HEK293T (cell line): ENCODE data around the gene SPTBN4.
"Not testable (repeated sequence)": the region's sequence is repeated elsewhere in the genome, so short reads cannot be mapped to it uniquely, and the experiment has no call there.

Experiments
- CTCF ChIA-PET: fragments of 350-600 bp; formaldehyde crosslinking; extraction: SDS; loops from one replicate; lab custom pipeline; 2021; ENCODE audit warnings: antibody characterized with exemption, inconsistent platforms; lab: Yijun Ruan, JAX
- POLR2A ChIA-PET: fragments of 350-600 bp; formaldehyde crosslinking; extraction: SDS; loops from one replicate; lab custom pipeline; 2020; ENCODE audit warnings: antibody characterized with exemption, inconsistent platforms; lab: Yijun Ruan, JAX
- DNase-seq: peaks from one replicate; pipeline ENCODE4 v3.0.0; 2012; ENCODE audit warnings: mixed read lengths; ENCODE audit errors: extremely low spot score
- ARNT ChIP-seq: fragments of 450-650 bp; IDR thresholded peaks from 2 replicates; pipeline ENCODE4 v1.6.1; 2017; ENCODE audit warnings: mild to moderate bottlenecking
- BHLHE40 ChIP-seq: fragments of 450-650 bp; IDR thresholded peaks from 2 replicates; pipeline ENCODE4 v1.6.1; 2016; ENCODE audit warnings: mild to moderate bottlenecking, moderate library complexity, borderline replicate concordance
- CTBP1 ChIP-seq: fragments of 450-650 bp; IDR thresholded peaks from 2 replicates; pipeline ENCODE4 v1.6.1; 2016; ENCODE audit warnings: borderline replicate concordance
- ELF4 ChIP-seq: fragments of 450-650 bp; IDR thresholded peaks from 2 replicates; pipeline ENCODE4 v1.6.1; 2017; ENCODE audit warnings: antibody characterized with exemption
- FOXA1 ChIP-seq: fragments of 450-650 bp; IDR thresholded peaks from 2 replicates; pipeline ENCODE4 v1.6.1; 2016; ENCODE audit warnings: mild to moderate bottlenecking
- FOXK2 ChIP-seq: fragments of 450-650 bp; IDR thresholded peaks from 2 replicates; pipeline ENCODE4 v1.6.1; 2016; ENCODE audit warnings: mild to moderate bottlenecking
- FOXM1 ChIP-seq: fragments of 450-650 bp; IDR thresholded peaks from 2 replicates; pipeline ENCODE4 v1.6.1; 2017; ENCODE audit warnings: mild to moderate bottlenecking, borderline replicate concordance
- HDGF ChIP-seq: fragments of 450-650 bp; IDR thresholded peaks from 2 replicates; pipeline ENCODE4 v1.6.1; 2017; ENCODE audit warnings: antibody characterized with exemption, borderline replicate concordance
- L3MBTL2 ChIP-seq: fragments of 450-650 bp; conservative IDR thresholded peaks from 2 replicates; pipeline ENCODE4 v1.6.1; 2016; ENCODE audit warnings: mild to moderate bottlenecking
- LEF1 ChIP-seq: fragments of 450-650 bp; IDR thresholded peaks from 2 replicates; pipeline ENCODE4 v1.6.1; 2017; ENCODE audit warnings: mild to moderate bottlenecking, borderline replicate concordance
- NFRKB ChIP-seq: fragments of 450-650 bp; IDR thresholded peaks from 2 replicates; pipeline ENCODE4 v1.6.1; 2016; ENCODE audit warnings: mild to moderate bottlenecking, moderate library complexity
- SP1 ChIP-seq: fragments of 450-650 bp; IDR thresholded peaks from 2 replicates; pipeline ENCODE4 v1.6.1; 2017
- SUZ12 ChIP-seq: fragments of 450-650 bp; IDR thresholded peaks from 2 replicates; pipeline ENCODE4 v1.6.1; 2016; ENCODE audit warnings: mild to moderate bottlenecking
- TARDBP ChIP-seq: fragments of 450-650 bp; IDR thresholded peaks from 2 replicates; pipeline ENCODE4 v1.6.1; 2016
- ZNF384 ChIP-seq: fragments of 450-650 bp; IDR thresholded peaks from 2 replicates; pipeline ENCODE4 v1.6.1; 2016
- TF ChIP-seq, protein P1 (sequence below): fragments of 450-650 bp; IDR thresholded peaks from 2 replicates; pipeline ENCODE4 v1.6.1; 2016

Gene SPTBN4

DNA sequence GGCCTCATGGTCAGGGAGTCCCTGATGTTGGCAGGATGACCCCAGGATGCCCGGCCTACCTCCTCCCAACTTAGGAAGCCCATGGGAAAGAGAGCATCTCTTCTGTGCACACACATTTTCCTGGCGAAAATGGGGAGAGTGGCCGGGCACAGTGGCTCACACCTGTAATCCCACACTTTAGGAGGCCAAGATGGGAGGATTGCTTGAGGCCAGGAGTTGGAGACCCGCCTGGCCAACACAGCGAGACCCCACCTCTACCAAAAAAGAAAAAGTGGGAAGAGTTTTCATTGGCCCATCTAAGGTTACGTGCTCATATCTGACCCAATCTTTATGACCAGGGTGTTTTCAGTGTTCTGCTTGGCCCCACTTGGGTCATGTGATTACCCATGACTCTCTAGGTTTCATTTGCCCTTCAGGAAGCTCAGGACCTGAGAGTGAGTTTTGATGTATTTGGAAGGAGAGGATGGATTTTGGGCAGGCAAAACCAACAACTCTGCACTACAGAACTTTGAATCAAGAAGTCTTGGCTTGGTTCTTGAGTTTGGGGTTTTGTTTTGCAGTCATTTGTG is 76.3 kb downstream of the SPTBN4 start:
- ChIA-PET CTCF (interaction anchor here (1.1 to 1.7 kb wide), 2 partner anchors 10 to 91 kb away, joined by 3 to 5 read pairs; no protein-coding TSS in a partner anchor), POLR2A (no interaction called here)
- no peak for DNase-seq
- no peak for TF ChIP-seq NFRKB
- TF ChIP-seq FOXM1: no peak
- TF ChIP-seq SP1: no peak
- no peak for TF ChIP-seq FOXK2
- TF ChIP-seq ARNT: no peak
- TF ChIP-seq LEF1: no peak
- TF ChIP-seq, protein P1, sequence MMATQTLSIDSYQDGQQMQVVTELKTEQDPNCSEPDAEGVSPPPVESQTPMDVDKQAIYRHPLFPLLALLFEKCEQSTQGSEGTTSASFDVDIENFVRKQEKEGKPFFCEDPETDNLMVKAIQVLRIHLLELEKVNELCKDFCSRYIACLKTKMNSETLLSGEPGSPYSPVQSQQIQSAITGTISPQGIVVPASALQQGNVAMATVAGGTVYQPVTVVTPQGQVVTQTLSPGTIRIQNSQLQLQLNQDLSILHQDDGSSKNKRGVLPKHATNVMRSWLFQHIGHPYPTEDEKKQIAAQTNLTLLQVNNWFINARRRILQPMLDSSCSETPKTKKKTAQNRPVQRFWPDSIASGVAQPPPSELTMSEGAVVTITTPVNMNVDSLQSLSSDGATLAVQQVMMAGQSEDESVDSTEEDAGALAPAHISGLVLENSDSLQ: no peak
- TF ChIP-seq HDGF: no peak
- TF ChIP-seq SUZ12: no peak
- TF ChIP-seq FOXA1: no peak
- no peak for TF ChIP-seq ZNF384
- TF ChIP-seq TARDBP: no peak
- TF ChIP-seq L3MBTL2: no peak
- TF ChIP-seq CTBP1: no peak
- TF ChIP-seq ELF4: no peak
- no peak for TF ChIP-seq BHLHE40

DNA sequence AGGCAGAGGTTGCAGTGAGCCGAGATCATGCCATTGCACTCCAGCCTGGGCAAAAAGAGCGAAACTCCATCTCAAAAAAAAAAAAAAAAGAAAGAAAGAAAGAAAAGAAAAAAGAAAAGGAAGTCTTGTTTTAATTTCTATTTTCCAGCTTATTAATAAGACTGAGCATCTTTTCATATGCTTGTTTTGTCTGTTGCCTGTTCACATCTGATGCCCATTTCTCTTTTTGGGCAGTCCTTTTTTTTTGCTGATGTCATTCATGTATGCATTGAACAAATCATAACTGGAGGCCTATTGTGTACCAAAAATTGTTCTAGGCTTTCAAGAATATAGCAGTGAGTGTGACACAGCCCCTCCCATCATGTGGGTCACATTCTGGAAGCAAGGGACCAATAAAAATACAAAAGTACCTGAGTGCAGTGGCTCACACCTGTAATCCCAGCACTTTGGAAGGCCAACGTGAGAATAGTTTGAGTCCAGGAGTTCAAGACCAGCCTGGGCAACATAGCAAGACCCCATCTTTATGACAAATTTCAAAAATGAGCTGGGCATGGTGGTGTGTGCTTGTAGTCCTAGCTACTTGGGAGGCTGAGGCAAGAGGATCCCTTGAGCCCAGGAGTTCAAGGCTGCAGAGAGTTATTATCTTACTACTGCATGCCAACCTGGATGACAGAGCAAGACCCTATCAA is 79.5 kb downstream of the SPTBN4 start:
- POLR2A ChIA-PET, DNase-seq, CTCF ChIA-PET: not testable (repeated sequence)

DNA sequence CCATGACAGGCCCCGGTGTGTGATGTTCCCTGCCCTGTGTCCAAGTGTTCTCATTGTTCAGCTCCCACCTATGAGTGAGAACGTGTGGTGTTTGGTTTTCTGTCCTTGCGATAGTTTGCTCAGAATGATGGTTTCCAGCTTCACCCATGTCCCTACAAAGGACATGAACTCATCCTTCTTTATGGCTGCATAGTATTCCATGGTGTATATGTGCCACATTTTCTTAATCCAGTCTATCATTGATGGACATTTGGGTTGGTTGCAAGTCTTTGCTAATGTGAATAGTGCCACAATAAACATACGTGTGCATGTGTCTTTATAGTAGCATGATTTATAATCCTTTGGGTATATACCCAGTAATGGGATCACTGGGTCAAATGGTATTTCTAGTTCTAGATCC is 80.4 kb downstream of the SPTBN4 start:
- CTCF ChIA-PET, POLR2A ChIA-PET, DNase-seq: not testable (repeated sequence)

DNA sequence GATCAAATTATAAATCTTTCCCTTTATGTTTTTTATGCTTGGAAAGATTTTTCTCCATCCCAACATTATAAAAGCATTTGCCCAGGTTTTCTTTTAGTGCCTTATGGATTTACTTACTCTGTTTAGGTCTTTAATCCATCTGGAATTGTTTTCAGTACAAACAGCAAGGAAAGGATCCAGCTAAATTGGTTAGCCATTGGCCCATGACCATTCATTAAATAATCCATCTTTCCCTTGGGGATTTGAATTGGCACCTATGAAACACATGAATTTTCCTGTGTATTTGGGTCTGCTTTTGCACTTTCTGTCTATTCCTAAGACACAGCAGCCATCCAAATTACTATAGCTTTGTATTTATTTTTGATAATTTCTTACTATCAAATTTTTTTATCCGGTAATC is 81.0 kb downstream of the SPTBN4 start:
- CTCF ChIA-PET: interaction anchor here (0.6 kb wide), 1 partner anchor 55 kb away, joined by 3 read pairs; no protein-coding TSS in a partner anchor
- TF ChIP-seq ZNF384: no peak
- TF ChIP-seq, protein P1: no peak
- TF ChIP-seq ARNT: no peak
- no peak for TF ChIP-seq CTBP1
- TF ChIP-seq L3MBTL2: no peak
- no peak for TF ChIP-seq SUZ12
- no peak for TF ChIP-seq TARDBP
- no peak for TF ChIP-seq ELF4
- no peak for TF ChIP-seq FOXA1
- TF ChIP-seq LEF1: no peak
- no peak for TF ChIP-seq SP1
- no peak for TF ChIP-seq FOXK2
- no peak for TF ChIP-seq FOXM1
- no peak for TF ChIP-seq NFRKB
- TF ChIP-seq BHLHE40: no peak
- POLR2A ChIA-PET: interaction anchor here (0.6 kb wide), 1 partner anchor 23 kb away, joined by 5 read pairs; no protein-coding TSS in a partner anchor
- no peak for DNase-seq

DNA sequence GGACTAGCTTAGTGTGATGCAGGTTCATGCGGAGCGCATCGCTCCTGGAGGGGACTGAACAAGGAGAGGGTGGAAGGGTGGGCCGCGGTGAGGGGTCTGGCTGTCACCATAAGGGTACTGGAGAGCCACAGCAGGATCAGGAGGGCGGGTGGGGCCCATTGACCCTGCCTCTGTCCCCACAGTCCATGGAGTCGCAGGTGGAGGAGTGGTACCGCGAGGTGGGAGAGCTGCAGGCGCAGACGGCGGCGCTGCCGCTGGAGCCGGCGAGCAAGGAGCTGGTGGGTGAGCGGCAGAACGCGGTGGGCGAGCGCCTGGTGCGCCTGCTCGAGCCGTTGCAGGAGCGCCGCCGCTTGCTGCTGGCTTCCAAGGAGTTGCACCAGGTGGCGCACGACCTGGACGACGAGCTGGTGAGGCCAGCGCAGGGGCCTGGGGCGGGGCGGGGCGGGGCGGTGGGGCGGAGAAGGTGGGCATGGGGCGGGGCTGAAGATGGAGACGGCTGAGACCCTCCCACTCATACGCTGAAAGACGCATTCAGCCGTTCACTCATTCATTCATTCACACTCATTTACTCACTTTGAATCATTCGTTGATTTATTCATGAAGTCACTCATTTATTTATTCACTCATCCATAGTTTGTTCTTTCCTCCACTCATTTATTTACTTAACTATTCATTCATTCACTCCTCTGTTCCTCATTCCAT is 82.4 kb downstream of the SPTBN4 start:
- peak; percentile 91 for DNase-seq
- no peak for TF ChIP-seq TARDBP
- TF ChIP-seq FOXK2: no peak
- TF ChIP-seq SUZ12: no peak
- TF ChIP-seq ARNT: no peak
- no peak for TF ChIP-seq FOXM1
- TF ChIP-seq NFRKB: no peak
- POLR2A ChIA-PET: interaction anchor here (1.5 to 1.9 kb wide), 2 partner anchors 9 to 49 kb away, joined by 4 read pairs; no protein-coding TSS in a partner anchor
- CTCF ChIA-PET: interaction anchor here (0.5 to 1.4 kb wide), 12 partner anchors 8 to 55 kb away, joined by 3 to 10 read pairs (median 4); no protein-coding TSS in a partner anchor

DNA sequence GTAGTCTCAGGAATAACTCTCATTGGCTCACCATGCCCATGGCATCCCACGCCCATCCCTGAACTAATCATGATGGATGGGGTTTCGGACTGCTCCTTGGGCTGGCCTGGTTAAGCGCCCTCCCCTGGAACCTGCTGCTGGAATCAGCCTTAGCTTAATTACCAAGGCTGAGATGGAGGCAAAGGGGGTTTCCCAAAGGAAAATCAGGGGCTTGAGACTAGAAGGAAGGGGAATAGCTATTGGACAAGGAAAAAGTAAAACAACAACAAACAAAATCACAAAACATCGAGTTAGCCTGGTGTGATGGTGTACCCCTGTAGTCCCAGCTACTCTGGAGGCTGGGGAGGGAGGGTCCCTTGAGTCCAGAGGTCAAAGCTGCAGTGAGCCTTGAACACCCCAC is 84.2 kb downstream of the SPTBN4 start:
- DNase-seq: no peak
- POLR2A ChIA-PET: interaction anchor here (1.0 kb wide), 1 partner anchor 107 kb away, joined by 3 read pairs; the partner anchor contains the start of gene SERTAD3
- TF ChIP-seq ELF4 (no peak), SUZ12 (no peak), FOXK2 (no peak), FOXA1 (no peak), ZNF384 (no peak), HDGF (no peak), LEF1 (no peak), ARNT (no peak), NFRKB (no peak), L3MBTL2 (no peak), TARDBP (no peak), SP1 (no peak), FOXM1 (no peak), BHLHE40 (no peak), CTBP1 (no peak)
- TF ChIP-seq, protein P1: no peak
- CTCF ChIA-PET: interaction anchor here (0.7 to 1.0 kb wide), 2 partner anchors 52 to 190 kb away, joined by 3 read pairs; no protein-coding TSS in a partner anchor
